Measurements from ENCODE around the gene DDI1.

Gene DDI1

DNA sequence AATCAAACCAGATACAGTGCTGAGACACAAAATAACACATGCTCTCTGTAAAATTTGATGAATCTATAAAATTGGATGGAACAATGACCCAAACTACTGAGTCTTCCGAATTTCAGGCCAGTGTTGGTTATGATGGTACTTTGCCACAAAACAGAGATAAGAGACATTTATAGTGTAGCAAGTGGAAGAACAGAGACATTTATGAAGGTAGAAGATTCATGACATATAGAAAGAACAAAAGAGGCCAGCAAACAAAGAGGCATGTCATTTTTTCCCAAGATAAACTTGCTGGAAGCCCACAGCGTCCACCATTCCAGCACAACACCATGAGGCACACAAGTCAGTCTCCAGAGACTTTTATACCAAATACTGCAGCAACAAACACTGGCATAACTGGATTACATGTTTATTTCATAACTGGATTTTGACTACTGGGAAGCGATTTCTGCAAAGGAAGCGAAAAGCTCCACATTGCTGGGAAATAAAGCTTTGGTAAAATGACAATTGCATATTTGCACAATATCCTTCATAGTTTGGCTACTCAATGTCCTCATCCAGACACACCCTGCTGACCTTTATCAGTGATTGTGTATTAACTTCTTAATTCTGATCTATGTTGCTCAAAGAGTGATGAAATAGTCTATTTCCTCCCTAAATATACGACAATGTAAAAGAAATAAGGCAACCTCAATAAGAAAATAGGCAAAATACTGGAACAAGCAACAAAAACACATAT lies 17.5 kb downstream of the DDI1 start:
- no peak overlapping the region for H3K27ac Mint-ChIP-seq
- H3K9me3 Mint-ChIP-seq, result no peaks in the 10 kb centered on the region
- H3K4me1 Mint-ChIP-seq (ENCODE audit: low read depth), result no peaks in the 10 kb centered on the region
- no peaks in the 10 kb centered on the region for H3K27me3 Mint-ChIP-seq (ENCODE audit: low read depth)
- H3K4me3 Mint-ChIP-seq, result no peak overlapping the region
- H3K36me3 Mint-ChIP-seq (ENCODE audit: low read depth), result no peaks in the 10 kb centered on the region
- no peak for DNase-seq (ENCODE audit: low spot score)

DNA sequence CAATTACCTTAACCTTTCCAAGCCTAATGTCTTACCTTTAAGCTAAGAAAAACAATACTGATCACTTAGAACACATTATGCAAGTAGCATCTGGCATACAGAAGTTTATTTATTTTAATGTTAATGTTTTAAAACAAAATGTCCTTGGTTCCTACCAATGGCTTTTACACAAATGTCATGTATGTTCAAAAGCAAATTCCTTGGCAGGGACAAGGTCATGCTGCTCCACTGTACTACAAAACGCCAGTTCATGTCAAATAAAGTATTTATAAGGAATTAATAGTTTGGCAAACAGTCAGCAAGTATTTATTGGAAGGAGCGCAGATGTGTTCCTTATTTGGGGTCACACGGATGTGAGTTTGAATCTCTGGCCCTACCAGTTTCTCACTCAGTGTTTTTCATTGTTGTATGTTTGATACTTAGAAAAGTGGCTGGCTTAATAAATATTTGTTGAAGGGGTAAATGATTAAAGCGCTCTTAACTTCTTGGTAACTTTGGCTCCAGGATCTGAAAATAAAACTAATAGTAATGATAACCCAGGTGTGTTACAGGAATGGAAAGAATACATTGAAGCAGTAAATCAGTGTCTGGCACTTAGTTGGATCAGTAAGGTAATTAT lies 18.6 kb downstream of the DDI1 start:
- Mint-ChIP-seq H3K36me3 (ENCODE audit: low read depth) (no peaks in the 10 kb centered on the region), H3K27ac (no peak overlapping the region), H3K27me3 (ENCODE audit: low read depth) (no peaks in the 10 kb centered on the region), H3K4me1 (ENCODE audit: low read depth) (no peaks in the 10 kb centered on the region), H3K4me3 (no peak overlapping the region), H3K9me3 (no peaks in the 10 kb centered on the region)
- no peak for DNase-seq (ENCODE audit: low spot score)

DNA sequence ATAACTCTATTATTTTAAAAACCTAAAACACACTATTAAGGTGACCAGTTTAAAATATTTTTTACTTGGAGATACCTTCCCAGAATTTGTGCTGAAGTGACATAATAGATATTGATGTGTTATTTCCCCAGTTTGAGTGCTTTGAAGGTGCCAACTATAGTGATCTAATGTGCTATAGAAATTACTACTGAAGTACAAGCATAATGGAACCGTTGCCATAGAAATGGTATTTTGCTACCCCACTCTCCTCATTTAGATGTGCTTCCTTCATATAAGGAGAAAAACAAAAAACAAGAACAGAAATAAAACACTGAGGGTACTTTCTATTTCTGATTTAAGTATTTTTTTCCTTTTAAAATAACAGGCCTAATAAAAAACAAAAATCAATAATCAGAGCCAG lies 19.2 kb downstream of the DDI1 start:
- no peaks in the 10 kb centered on the region for H3K9me3 Mint-ChIP-seq
- H3K27ac Mint-ChIP-seq, result no peak overlapping the region
- DNase-seq (ENCODE audit: low spot score), result no peak
- no peaks in the 10 kb centered on the region for H3K36me3 Mint-ChIP-seq (ENCODE audit: low read depth)
- H3K4me3 Mint-ChIP-seq, result no peak overlapping the region
- no peaks in the 10 kb centered on the region for H3K27me3 Mint-ChIP-seq (ENCODE audit: low read depth)
- H3K4me1 Mint-ChIP-seq (ENCODE audit: low read depth), result no peaks in the 10 kb centered on the region

DNA sequence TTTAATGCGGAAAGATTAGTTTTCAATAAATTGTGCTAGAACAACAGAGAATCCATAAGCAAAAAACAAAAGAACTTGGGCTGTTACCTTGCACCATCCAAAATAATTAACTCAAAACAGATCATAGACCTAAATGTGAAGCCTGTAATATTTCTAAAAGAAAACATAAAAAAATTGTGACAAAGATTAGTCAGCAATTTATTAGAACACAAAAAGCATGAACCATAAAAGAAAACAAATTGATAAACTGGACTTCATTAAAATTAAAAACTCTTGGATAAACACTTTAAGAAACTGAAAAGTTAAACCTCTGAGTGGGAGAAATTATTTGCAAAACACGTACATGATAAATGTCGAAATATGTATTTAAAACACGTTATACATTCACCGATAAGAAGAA lies 21.5 kb downstream of the DDI1 start:
- no peak overlapping the region for H3K4me3 Mint-ChIP-seq
- no peak overlapping the region for H3K27ac Mint-ChIP-seq
- no peaks in the 10 kb centered on the region for H3K4me1 Mint-ChIP-seq (ENCODE audit: low read depth)
- no peak for DNase-seq (ENCODE audit: low spot score)
- H3K36me3 Mint-ChIP-seq (ENCODE audit: low read depth), result no peaks in the 10 kb centered on the region
- H3K9me3 Mint-ChIP-seq, result no peaks in the 10 kb centered on the region
- H3K27me3 Mint-ChIP-seq (ENCODE audit: low read depth), result no peaks in the 10 kb centered on the region

DNA sequence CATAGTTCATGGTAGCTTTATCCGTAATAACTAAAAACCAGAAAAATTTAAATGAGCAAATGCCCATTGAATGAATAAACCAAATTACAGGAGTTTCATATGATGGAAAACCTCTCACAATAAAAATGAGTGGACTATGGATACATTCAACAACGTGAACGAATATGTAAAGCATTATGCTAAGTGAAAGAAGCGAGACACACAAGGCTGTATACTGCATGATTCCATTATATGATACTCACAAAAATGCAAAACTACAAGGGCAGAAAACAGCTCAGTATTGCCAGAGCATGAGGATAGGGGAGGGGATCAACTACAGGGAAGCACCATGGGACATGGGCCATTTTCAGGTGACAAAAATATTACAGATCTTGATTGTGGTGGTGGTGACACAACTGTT lies 22.2 kb downstream of the DDI1 start:
- Mint-ChIP-seq H3K4me1 (ENCODE audit: low read depth) (no peaks in the 10 kb centered on the region), H3K27ac (no peak overlapping the region), H3K36me3 (ENCODE audit: low read depth) (no peaks in the 10 kb centered on the region), H3K27me3 (ENCODE audit: low read depth) (no peaks in the 10 kb centered on the region), H3K4me3 (no peak overlapping the region), H3K9me3 (no peaks in the 10 kb centered on the region)
- DNase-seq (ENCODE audit: low spot score), result no peak

DNA sequence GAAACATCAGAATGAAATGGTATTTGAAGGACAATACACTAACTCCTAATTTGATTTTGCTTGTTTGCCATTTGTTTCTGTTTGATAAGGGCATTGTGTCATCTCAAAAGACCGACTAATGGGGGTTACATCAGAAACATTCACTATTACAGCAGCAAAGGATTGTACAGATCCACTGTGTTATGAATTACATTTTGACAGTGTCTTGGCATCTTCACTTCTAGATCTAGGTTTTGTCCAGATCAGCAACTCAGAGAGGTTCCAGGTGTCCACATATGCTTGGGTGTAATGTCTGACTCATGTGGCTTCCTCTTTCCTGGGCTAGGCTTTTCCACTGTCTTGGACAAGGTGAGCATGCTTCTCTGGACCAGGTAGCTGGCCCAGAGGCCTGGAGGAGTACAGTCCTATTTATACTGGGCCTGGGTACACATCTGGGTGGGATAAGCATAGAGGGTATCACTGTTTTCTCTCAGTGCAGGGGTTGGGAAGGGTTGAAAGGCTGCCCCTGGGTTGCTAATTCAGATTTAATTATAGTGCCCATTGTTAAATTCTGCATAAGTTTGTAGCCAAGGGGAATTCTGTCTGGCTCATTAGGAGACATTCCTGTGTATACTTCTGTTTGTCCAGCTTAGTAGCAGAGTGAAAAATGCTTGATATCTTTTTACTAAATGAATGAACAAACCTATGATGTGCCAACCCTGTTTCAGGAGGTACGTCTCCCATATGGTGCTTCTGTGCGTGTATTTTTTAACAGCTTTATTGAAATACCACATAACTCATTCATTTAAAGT lies 23.8 kb downstream of the DDI1 start:
- no peaks in the 10 kb centered on the region for H3K9me3 Mint-ChIP-seq
- no peak for DNase-seq (ENCODE audit: low spot score)
- no peaks in the 10 kb centered on the region for H3K27me3 Mint-ChIP-seq (ENCODE audit: low read depth)
- H3K4me3 Mint-ChIP-seq, result no peak overlapping the region
- no peaks in the 10 kb centered on the region for H3K36me3 Mint-ChIP-seq (ENCODE audit: low read depth)
- no peak overlapping the region for H3K27ac Mint-ChIP-seq
- no peaks in the 10 kb centered on the region for H3K4me1 Mint-ChIP-seq (ENCODE audit: low read depth)

DNA sequence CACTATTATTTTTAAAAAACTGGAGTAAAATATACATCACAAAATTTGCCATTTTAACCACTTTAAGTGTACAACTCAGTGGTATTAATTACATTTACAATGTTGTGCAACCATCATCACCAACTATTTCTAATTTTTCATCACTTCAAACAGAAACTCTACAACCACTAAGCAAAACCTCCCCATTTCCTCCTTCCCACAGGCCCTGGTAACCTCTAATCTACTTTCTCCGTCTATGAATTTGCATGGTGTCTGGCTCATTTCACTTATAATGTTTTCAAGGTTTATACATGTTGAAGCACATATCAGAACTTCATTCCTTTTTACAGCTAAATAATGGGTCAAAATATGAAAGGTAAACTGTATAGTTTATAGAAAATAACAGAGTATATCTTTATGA lies 24.4 kb downstream of the DDI1 start:
- Mint-ChIP-seq H3K4me3 (no peak overlapping the region), H3K27ac (no peak overlapping the region), H3K9me3 (no peaks in the 10 kb centered on the region), H3K36me3 (ENCODE audit: low read depth) (no peaks in the 10 kb centered on the region), H3K27me3 (ENCODE audit: low read depth) (no peaks in the 10 kb centered on the region), H3K4me1 (ENCODE audit: low read depth) (no peaks in the 10 kb centered on the region)
- no peak for DNase-seq (ENCODE audit: low spot score)

DNA sequence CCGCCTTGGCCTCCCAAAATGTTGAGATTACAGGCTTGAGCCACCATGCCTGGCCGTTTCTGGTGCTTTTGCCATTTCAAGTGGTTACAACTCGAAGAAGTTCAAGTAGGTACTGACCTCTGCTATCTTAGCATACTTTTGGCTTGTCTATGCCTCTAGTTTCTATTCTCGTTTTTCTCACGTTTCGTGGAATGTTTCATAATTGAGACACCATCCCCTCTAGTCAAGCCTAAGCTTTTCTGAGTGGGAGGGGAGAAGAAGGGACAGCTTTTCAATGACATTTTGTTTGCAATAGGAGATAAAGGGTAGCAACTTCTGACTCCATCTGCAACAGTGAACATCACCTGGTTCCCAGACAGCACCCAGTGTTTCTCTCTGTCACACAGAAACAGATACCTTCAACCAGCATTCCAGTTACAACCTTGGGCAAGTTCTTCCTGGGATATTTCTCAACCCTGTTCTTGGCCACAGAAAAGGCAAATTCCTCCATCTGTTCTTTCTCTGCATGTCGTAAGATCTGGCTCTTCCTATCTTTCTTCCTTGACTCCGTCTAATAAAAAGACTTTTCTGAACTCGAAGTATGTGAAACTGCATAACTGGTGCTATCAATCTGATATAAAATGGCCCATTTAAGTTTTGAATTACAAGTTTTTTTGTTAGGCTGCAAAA lies 25.5 kb downstream of the DDI1 start:
- Mint-ChIP-seq H3K27ac (no peak overlapping the region), H3K9me3 (no peaks in the 10 kb centered on the region), H3K4me1 (ENCODE audit: low read depth) (no peaks in the 10 kb centered on the region), H3K4me3 (no peak overlapping the region), H3K36me3 (ENCODE audit: low read depth) (no peaks in the 10 kb centered on the region), H3K27me3 (ENCODE audit: low read depth) (no peaks in the 10 kb centered on the region)
- no peak for DNase-seq (ENCODE audit: low spot score)

DNA sequence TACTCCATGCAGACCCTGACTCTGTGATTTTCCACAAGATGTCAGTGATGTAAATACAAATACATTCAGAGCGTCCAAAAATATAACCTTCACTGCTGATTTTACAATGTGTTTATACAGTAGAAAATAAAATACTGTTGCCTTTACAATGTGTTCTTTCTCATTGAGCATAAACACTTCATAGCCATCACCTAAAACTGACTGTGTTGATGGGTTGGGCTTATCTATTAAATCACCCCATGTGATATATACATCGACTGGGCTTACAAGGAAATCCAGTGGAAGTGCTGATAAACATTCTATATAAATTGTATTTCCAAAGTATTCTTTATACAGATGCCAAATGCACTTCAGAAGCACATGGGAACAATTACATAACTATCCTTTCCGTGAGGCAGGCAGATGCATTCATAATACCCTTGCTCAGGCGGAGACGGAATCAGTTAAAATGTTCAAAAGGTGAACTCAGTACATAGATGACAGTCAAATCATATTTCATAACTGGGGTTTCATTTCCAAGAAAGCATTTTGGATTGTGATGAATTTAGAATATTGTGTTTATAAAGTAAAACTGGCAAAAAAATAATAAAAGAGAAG lies 27.7 kb downstream of the DDI1 start:
- Mint-ChIP-seq H3K4me1 (ENCODE audit: low read depth) (no peaks in the 10 kb centered on the region), H3K4me3 (no peak overlapping the region), H3K27me3 (ENCODE audit: low read depth) (no peaks in the 10 kb centered on the region), H3K36me3 (ENCODE audit: low read depth) (no peaks in the 10 kb centered on the region), H3K9me3 (no peaks in the 10 kb centered on the region), H3K27ac (no peak overlapping the region)
- DNase-seq (ENCODE audit: low spot score), result no peak

DNA sequence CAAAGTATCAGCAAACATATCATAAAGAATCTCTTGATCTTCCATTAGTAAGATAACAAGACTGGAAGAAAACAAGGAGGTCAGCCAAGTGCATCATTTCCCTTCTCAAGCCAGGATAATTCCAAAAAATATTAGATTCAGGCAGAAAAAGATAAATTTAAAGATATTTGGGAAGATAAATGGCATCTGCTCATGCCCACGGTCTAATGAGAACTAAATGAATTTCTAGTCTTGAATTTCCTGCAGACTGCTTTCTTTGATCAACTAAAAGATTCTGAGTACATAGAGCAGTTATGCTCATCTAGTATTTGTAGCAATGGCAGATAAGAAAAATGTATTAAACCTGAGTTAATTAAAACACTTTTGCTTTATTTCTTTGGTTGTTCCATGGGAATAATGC lies 31.1 kb downstream of the DDI1 start:
- Mint-ChIP-seq H3K4me1 (ENCODE audit: low read depth) (no peaks in the 10 kb centered on the region), H3K27ac (no peak overlapping the region), H3K9me3 (no peaks in the 10 kb centered on the region), H3K27me3 (ENCODE audit: low read depth) (no peaks in the 10 kb centered on the region), H3K36me3 (ENCODE audit: low read depth) (no peaks in the 10 kb centered on the region), H3K4me3 (no peak overlapping the region)
- DNase-seq (ENCODE audit: low spot score), result no peak

DNA sequence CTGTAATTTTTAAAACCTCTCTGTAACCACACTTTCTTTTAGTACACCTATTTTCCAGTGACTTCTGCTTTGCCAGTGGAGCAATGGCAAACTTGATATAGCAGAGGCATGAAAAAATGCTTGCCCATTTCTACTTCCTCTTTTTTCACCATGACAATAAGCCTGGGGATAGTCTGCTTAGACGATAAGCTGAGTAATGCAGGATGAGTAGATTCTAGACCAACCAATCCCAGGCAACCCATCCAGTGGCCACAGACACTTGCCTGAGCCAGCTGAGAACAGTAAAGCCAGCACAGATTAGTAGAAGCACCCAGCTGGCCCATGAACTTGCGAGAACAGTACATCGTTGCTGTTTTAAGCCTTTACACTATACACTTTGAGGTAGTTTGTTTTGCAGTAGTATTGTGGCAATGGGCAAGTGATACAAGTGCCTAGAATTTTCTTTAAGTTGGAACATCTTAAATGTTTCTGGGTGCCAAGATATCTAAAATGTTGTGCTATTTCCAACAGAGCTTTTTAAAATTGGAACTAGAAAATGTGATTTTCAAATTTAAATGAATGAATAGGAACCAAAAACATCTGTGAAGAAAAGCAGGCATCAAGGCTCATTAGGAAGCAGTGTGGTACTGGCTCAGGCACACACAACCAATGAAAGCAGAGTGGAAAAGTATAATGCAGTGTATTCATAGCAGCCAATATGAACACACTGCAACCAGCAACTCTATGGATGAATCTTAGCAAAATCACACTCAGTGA lies 37.7 kb downstream of the DDI1 start:
- H3K4me3 Mint-ChIP-seq, result no peak overlapping the region
- no peaks in the 10 kb centered on the region for H3K9me3 Mint-ChIP-seq
- H3K36me3 Mint-ChIP-seq (ENCODE audit: low read depth), result no peaks in the 10 kb centered on the region
- no peak for DNase-seq (ENCODE audit: low spot score)
- no peaks in the 10 kb centered on the region for H3K4me1 Mint-ChIP-seq (ENCODE audit: low read depth)
- no peaks in the 10 kb centered on the region for H3K27me3 Mint-ChIP-seq (ENCODE audit: low read depth)
- no peak overlapping the region for H3K27ac Mint-ChIP-seq

DNA sequence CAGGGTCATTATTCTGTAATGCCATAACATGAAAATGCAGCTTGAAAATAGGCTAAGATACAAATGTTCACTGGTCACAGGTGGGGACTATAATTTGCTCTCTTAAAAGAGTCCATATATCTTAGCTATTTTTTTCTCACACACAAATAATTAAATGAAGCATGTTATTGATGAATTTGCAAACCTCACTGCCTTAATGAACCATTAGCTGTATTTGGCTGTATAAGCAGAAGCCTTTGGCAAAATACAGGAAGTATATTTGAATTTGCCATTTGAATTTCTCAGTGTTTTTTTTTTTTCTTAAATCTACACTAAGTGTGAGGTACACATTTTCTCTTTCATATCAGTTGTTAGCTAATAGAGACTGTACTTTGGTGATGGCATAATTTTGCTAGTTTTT lies 38.7 kb downstream of the DDI1 start:
- Mint-ChIP-seq H3K36me3 (ENCODE audit: low read depth) (no peaks in the 10 kb centered on the region), H3K9me3 (no peaks in the 10 kb centered on the region), H3K27ac (no peak overlapping the region), H3K4me1 (ENCODE audit: low read depth) (no peaks in the 10 kb centered on the region), H3K27me3 (ENCODE audit: low read depth) (no peaks in the 10 kb centered on the region), H3K4me3 (no peak overlapping the region)
- DNase-seq (ENCODE audit: low spot score), result no peak

DNA sequence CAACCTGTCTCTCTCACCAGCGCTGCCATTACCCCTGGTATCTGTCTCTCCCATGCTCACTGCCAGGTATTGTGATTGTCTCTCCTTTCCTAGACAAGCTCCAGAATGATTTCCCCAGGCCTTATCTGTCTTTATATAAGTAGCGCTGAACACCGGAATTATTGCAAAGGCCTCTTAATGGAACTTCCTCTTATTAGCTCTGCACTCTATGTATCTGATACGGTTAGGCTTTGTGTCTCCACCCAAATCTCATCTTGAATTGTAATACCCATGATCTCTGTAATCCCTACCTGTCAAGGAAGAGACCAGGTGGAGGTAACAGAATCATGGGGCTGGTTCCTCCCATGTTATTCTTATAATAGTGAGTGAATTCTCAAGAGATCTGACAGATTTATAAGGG lies 39.3 kb downstream of the DDI1 start:
- no peaks in the 10 kb centered on the region for H3K9me3 Mint-ChIP-seq
- H3K27ac Mint-ChIP-seq, result no peak overlapping the region
- H3K4me3 Mint-ChIP-seq, result no peak overlapping the region
- no peaks in the 10 kb centered on the region for H3K36me3 Mint-ChIP-seq (ENCODE audit: low read depth)
- no peaks in the 10 kb centered on the region for H3K4me1 Mint-ChIP-seq (ENCODE audit: low read depth)
- H3K27me3 Mint-ChIP-seq (ENCODE audit: low read depth), result no peaks in the 10 kb centered on the region
- no peak for DNase-seq (ENCODE audit: low spot score)
